Measurements from ENCODE around the gene PTGIS. TPM values are rescaled to one million over a fixed set of nuclear protein-coding genes. Genes with fewer than 3 reads are reported as not detected.

PTGIS gene
- total RNA-seq, 1 experiment from 2014 or later = 20.0 TPM

GRCh38 chr20:49599746-49600113 is 31.8 kb upstream of the PTGIS start:
- WGBS (ENCODE audit: extremely low coverage, insufficient read length, low lambda C conversion rate) = no CpG with 5 or more reads among the region's 4 CpGs
- Histone ChIP-seq H3K18ac (ENCODE audit: insufficient read length, low read depth, low read length) (no peak overlapping the region), H2AK5ac (ENCODE audit: insufficient read length, low read length) (no peak overlapping the region), H3K4me1 (ENCODE audit: insufficient read depth, low read length) (no peaks in the 10 kb centered on the region), H3K9ac (ENCODE audit: extremely low read depth, insufficient read length, low read length) (no peak overlapping the region), H2BK5ac (ENCODE audit: insufficient read length, low read length) (no peak overlapping the region), H2BK15ac (ENCODE audit: low read depth, low read length) (no peak overlapping the region), H2BK12ac (ENCODE audit: insufficient read length, low read depth, low read length) (no peak overlapping the region), H3K4ac (ENCODE audit: low read depth, low read length) (no peak overlapping the region), H3K79me1 (ENCODE audit: insufficient read depth, low read depth, low read length, poor library complexity, severe bottlenecking) (no peaks in the 10 kb centered on the region), H3T11ph (ENCODE audit: low read length) (no peak overlapping the region), H3K27ac (ENCODE audit: insufficient read length, low read depth, low read length) (no peak overlapping the region), H3K9me3 (ENCODE audit: control insufficient read depth, low read depth, low read length) (no peaks in the 10 kb centered on the region), H3K4me2 (ENCODE audit: insufficient read depth, insufficient read length, low read length) (no peak overlapping the region), H3K27me3 (ENCODE audit: insufficient read depth, low read length) (no peaks in the 10 kb centered on the region), H2AFZ (ENCODE audit: low read length) (no peak overlapping the region), H4K20me1 (ENCODE audit: control insufficient read depth, insufficient read depth, insufficient read length) (no peaks in the 10 kb centered on the region), H3K23ac (ENCODE audit: insufficient read length, low read depth, low read length) (no peak overlapping the region), H4K91ac (ENCODE audit: insufficient read length, low read depth, low read length) (no peak overlapping the region), H3K56ac (ENCODE audit: insufficient read length, low read depth, low read length) (no peak overlapping the region), H2BK120ac (ENCODE audit: low read depth, low read length, poor library complexity, severe bottlenecking) (no peak overlapping the region), H3K79me2 (ENCODE audit: insufficient read depth, low read length) (no peaks in the 10 kb centered on the region), H3K23me2 (ENCODE audit: insufficient read length, low read depth, low read length, poor library complexity, severe bottlenecking) (no peaks in the 10 kb centered on the region), H3K14ac (ENCODE audit: insufficient read depth, low read length) (no peak overlapping the region), H4K5ac (ENCODE audit: insufficient read length, low read depth, low read length) (no peak overlapping the region), H4K8ac (replicated peaks; ENCODE audit: insufficient read length, low read depth, low read length) (no peak overlapping the region), H2BK20ac (ENCODE audit: low read depth, low read length, poor library complexity, severe bottlenecking) (no peak overlapping the region)
- no peak for DNase-seq
- TF ChIP-seq CTCF (conservative IDR thresholded peaks at IDR 0.05) = no peak
- Mint-ChIP-seq H3K4me3 (no peak overlapping the region), H3K9me3 (0 out of 5 replicates have a peak, but pooled peaks cover 0 to 2% of the 10 kb centered on the region in 2 experiments), H3K36me3 (ENCODE audit: insufficient read depth in 1 of 3, low read depth in 3 of 3) (no peaks in the 10 kb centered on the region), H3K4me1 (no peaks in the 10 kb centered on the region), H3K27me3 (ENCODE audit: low read depth) (no peaks in the 10 kb centered on the region; the same call in 1 of the 2 replicates), H3K27ac (no peak overlapping the region)

Measured in H9 (cell line).